Epithelial cell of prostate (primary cell): Measurements from ENCODE around the gene PKN2.
"Not testable (repeated sequence)": the region's sequence is repeated elsewhere in the genome, so short reads cannot be mapped to it uniquely, and the experiment has no call there.

ENCODE experiments used
- DNase-seq: peaks from one replicate; pipeline ENCODE4 v3.0.0-alpha.2; 2011; ENCODE audit warnings: low read depth, low spot score
- H3K27ac ChIP-seq: fragments of 450-650 bp; 2 replicates; pipeline ENCODE4 v1.5.1; 2017; ENCODE audit warnings: mild to moderate bottlenecking

Gene PKN2

DNA sequence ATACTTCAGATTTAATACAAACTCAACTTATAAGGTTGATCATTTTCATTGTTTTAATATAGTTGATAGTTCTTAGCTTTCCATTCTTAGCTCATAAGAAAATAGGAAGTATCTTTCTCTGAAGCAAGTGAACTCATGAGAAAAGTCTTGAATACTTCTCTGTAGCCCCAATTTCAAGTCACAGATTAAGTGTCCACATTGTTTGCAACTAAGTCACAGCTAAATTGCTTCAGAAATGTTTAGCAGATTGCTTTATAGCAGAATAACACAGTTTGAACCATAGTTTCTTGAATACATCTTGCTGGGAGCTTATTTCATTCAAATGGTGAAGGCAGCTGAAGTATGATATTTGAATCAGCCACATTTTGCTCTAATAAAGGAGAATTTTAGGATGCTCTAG lies 10.6 kb upstream of the PKN2 start:
- DNase-seq, result no peak
- no peak overlapping the region for H3K27ac ChIP-seq

DNA sequence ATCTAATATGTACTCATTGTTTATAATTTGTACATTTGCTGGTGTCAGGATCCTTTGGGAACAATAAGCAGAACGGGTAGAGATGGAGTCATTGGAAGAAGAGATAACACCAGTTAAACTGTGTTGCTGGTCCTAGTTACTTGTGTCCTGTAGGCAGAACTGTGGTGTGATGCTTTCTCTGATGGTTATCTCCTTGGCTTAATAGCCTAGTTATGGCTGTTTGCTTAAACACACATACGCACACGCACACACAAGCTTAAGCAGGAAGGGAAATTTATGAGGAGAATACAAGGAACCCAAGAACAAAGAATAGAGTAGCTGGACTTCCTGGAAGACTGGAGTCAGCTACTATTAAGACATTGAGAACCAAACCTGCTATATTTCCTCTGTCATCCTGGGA lies 5.7 kb upstream of the PKN2 start:
- H3K27ac ChIP-seq, result no peak overlapping the region
- peak; percentile 71 for DNase-seq

DNA sequence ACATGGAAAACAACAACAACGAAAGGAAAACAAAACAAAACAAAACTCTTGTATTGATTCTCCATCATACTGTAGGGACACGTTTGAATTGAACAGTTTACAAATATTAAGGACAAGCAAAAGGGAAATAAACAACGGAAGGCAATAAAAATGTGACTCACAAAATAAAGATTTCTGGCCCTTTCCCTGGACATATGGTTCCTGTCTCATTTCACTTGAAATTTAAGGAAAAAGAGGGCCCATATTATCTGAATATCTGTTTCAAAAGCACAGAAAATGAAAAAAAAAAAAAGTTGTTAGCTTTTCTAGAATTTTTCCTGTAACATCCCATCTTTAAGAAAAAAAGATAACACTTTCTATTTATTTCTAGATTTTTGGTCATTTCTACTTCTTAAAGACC lies 3.6 kb upstream of the PKN2 start:
- no peak overlapping the region for H3K27ac ChIP-seq
- no peak for DNase-seq

DNA sequence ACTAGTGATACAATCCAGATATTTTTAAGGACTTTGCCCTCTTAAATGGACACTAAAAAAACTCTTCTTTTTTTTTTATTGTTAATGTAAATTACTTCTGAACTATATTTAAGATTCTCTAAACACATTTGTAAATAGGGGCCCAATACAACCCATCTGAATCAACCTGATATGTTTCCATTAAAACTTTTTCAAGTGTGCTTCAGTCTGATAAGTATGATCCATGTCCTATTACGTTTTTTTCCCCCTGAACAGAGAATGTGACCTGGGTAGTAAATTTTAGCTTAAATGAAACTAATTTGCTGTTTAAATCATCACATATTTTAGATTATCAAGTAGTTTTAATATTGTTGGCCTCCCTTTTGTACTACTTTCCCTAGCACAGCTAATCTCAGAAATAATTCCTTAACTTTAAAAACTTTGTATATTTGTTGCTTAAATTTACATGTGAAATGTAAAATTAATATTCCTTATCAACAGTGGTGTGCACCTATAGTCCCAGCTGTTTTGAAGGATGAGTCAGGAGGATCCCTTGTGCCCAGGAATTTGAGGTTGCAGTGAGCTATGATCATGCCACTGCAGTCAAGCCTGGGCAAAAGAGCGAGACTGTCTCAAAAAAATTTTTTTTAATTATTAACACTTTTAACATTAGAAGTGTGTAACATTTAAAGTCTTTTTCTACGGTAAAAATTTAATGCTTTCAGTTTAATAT lies 3.0 kb upstream of the PKN2 start:
- no peak for DNase-seq

DNA sequence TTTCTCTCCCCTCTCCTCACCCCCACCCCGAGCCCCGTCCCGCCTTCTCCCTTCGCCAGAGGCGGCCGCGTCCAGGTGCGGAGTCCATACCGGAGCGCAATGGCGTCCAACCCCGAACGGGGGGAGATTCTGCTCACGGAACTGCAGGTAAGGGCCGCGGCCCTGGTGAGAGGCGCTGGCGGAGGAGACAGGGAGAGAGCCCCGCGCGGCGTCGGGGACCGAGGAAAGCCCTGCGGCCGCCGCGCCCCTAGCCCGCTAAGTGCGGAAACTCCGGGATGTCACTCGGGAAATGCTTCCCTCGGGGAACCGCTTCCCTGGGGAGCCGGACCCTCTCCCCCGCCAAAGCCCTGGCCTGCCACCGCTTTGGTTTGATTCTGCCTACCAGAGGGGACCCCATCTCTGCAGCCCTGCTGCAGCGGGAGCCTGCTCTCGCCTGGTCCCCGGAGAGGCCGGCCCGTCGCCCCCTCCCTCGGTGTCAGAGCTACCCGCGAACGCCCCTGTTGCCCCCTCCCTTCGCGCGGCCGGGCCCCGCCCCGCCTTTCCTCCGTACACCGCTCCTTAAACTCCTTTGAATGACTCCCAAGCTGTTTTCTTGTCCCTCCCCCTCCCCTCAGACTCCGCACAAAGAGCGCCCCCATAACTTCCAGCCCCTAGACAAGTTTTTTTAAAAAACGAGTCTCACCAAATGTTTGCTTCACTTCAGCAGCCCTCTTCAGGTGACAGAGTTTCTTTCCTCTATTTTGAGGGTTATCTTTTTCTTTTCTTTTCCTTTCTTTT lies 597 bp downstream of the PKN2 start:
- DNase-seq, result no peak
- peak overlapping the region; percentile 94 for H3K27ac ChIP-seq

More for the DNA sequence above, 3.0 kb upstream of the PKN2 start:
- H3K27ac ChIP-seq, result no peak overlapping the region

GRCh38 chr1:88685259-88685620 lies 1.2 kb downstream of the PKN2 start:
- H3K27ac ChIP-seq, result peak overlapping the region; percentile 94
- no peak for DNase-seq

DNA sequence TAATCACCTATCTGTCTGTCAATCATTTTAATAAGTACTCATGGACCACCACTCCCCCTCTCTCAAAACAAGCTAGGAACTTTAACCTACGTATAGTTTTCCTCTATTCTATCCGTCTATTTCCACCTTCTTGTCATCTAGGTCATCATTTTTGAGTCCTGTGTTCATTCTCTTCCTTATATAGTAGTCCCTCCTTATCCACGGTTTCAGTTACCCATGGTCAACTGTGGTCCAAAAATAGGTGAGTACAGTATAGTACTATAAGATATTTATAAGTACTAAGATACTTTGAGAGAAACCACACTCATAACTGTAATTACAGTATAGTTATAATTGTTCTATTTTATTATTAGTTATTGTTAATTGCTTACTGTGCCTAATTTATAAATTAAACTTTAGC lies 7.5 kb downstream of the PKN2 start:
- no peak overlapping the region for H3K27ac ChIP-seq
- DNase-seq, result no peak

GRCh38 chr1:88695781-88696180 lies 11.7 kb downstream of the PKN2 start:
- DNase-seq, result no peak
- no peak overlapping the region for H3K27ac ChIP-seq

- no peak for DNase-seq
- no peak overlapping the region for H3K27ac ChIP-seq
Measured at GRCh38 chr1:88697503-88697902, 13.4 kb downstream of the PKN2 start.

DNA sequence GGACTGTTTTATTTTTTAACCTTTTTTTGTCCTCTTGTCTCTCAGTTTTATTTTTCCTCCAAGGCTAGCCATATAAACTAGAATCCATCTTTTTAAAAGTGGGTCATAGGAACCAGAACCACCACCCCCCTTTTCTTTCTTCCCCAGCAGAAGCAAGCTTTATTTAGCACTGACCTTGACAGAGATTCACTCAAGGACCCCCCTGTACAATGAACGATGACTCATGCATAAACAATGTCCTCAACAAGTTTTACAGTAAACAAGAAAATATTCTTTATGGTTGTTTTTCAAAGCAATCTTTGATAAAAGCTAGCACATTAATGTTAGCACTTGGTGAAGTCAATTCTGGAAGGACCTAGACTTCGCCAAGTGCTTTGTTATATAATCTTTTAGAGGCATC lies 14.1 kb downstream of the PKN2 start:
- DNase-seq, result no peak
- H3K27ac ChIP-seq, result no peak overlapping the region

DNA sequence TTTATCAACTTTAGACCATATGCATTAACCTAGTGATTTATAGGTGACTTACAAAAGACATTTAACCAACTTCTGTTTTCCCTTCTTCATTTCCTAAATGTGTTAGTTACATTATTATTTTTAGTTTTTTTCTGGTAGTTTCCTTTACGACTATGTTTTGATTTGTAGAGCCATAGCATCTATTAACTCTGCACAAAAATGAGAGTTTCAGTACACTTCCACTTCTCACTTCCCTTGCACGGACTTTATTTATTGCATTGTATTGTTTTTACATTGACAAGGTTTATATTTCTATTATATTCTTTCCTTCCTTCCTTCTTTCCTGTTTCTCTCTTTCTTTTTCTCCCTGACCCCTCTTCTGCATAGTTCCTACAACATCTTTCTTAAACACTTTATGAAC lies 14.7 kb downstream of the PKN2 start:
- no peak for DNase-seq
- H3K27ac ChIP-seq, result no peak overlapping the region

DNA sequence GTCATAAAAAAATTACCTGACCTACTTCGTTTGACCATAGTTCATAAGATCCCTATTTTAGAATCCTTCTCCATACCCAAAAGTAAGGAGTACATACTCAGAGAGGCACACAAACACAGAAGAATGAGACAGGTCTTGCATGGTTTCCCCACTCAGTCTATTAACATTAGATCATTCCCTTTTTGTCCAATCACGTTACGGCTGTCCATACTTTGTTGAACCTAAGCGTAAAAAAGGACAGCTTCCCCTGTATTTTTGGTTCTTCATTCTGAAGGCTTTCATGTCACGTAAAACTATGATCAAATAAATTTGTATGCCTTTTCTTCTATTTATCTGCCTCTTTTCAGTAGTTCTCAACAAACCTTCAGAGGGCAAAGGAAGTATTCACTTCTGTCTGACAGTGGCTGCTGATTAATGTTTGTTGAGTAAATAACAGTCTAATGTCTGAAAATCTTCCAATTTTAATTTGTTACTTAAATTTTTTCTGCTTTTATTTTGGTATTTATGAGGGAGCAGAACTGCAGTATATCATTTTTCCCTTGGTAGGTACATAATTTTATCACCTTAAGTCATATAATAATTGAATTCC lies 16.4 kb downstream of the PKN2 start:
- H3K27ac ChIP-seq, result no peak overlapping the region
- DNase-seq, result no peak

GRCh38 chr1:88701275-88701674 lies 17.2 kb downstream of the PKN2 start:
- H3K27ac ChIP-seq, result no peak overlapping the region
- DNase-seq, result no peak

GRCh38 chr1:88701793-88702192 lies 17.7 kb downstream of the PKN2 start:
- H3K27ac ChIP-seq, DNase-seq: not testable (repeated sequence)

DNA sequence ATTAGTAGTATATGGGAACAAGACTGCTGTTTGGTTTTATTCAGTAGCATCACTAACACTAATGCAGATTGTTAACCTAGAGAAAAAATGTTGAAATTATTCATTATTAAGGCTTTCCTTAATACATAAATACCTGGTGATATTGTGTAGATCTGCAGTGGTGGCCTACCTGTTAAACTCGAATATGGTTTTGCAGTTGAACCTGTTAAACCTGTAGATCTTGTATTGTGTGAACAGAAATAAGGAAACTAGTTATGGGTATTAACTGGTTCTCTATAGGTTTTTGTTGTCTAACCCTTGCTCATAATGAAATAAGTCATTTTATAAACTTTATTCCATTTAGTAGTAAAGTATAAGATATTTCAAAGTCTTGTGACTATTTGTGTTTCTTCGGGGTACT lies 23.9 kb downstream of the PKN2 start:
- peak overlapping the region; percentile 4 for H3K27ac ChIP-seq
- no peak for DNase-seq

DNA sequence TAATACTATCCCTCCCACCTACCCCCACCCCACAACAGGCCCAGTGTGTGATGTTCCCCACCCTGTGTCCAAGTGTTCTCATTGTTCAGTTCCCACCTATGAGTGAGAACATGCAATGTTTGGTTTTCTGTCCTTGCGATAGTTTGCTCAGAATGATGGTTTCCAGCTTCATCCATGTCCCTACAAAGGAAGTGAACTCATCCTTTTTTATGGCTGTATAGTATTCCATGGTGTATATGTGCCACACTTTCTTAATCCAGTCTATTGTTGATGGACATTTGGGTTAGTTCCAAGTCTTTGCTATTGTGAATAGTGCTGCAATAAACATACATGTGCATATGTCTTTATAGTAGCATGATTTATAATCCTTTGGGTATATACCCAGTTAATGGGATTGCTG lies 28.8 kb downstream of the PKN2 start:
- not testable (repeated sequence) for DNase-seq, H3K27ac ChIP-seq

GRCh38 chr1:88716571-88716970 lies 32.5 kb downstream of the PKN2 start:
- DNase-seq, H3K27ac ChIP-seq: not testable (repeated sequence)

DNA sequence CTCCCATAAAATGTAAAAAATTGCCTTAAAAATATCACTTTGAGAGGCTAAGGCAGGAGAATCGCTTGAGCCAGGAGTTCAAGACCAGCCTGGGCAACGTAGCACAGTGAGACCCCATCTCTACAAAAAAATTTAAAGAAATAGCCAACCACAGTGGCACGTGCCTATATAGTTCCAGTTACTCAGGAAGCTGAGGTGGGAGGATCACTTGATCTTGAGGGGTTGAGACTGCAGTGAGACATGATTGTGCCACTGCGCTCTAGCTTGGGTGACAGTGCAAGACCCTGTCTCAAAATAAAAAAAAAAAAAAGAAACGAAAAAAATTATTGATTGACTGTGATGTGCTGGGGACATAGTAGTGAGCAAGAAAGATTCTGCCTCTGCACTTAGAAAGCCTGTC lies 38.4 kb downstream of the PKN2 start:
- DNase-seq, result no peak
- H3K27ac ChIP-seq, result no peak overlapping the region

- DNase-seq, result no peak
- H3K27ac ChIP-seq, result no peak overlapping the region
Measured at GRCh38 chr1:88726697-88727096, 42.6 kb downstream of the PKN2 start.

DNA sequence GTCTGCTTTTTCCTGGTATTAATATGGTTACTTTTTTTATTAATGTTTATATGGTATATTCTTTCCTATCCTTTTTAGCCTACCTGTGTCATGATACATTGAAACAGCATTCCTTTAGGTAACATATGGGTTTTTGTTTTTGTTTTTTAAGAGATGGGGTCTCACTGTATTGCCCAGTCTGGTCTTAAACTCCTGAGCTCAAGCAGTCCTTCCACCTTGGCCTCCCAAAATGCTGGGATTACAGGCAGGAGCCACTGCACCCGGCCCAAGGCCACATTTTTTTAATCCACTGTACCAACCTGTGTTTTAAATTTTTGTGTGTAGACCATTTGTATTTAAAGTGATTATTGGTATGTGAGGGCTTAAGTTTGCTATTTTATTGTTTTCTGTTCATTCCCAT lies 43.1 kb downstream of the PKN2 start:
- no peak for DNase-seq

DNA sequence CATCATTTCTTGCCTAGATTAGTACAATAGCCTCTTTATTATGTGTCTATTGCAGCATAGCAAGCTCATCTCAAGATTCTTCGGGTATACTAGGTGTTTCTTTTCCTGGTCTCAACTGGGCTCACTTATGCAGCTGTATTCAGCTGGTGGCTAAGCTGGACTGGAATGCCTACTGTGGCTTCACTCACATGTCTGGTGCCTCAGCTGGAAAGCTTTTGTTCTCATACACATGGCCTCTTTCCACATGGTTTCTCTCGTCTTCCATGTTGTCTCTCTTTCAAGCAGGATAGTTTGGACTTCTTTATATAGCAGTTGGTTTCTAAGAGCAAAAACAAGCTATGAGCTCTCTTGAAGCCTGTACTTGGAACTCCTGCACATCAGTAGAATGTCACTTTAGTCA lies 45.2 kb downstream of the PKN2 start:
- H3K27ac ChIP-seq, result no peak overlapping the region
- DNase-seq, result no peak

More for the DNA sequence above, 43.1 kb downstream of the PKN2 start:
- no peak overlapping the region for H3K27ac ChIP-seq
